Activated naive CD4-positive, alpha-beta T cell treated with anti-CD3 and anti-CD28 coated beads for 36 hours (primary cell): Measurements from ENCODE around the gene NCR3LG1. TPM values are rescaled to one million over a fixed set of nuclear protein-coding genes. Genes with fewer than 3 reads are reported as not detected.
"Not testable (repeated sequence)": the region's sequence is repeated elsewhere in the genome, so short reads cannot be mapped to it uniquely, and the experiment has no call there.

Experiments
- CTCF ChIA-PET: fragments of 350-600 bp; sonication (Branson Sonifier 250); formaldehyde crosslinking; loops from one replicate; lab custom pipeline; 2021; ENCODE audit warnings: antibody characterized with exemption; lab: Charles Lee
- DNase-seq: peaks from one replicate; pipeline ENCODE4 v3.0.0-alpha.2; 2020
- H3K27ac Mint-ChIP-seq: one replicate; pipeline ENCODE4 v1.8.0; 2021; ENCODE audit warnings: mild to moderate bottlenecking, mixed read lengths
- H3K27me3 Mint-ChIP-seq: one replicate; pipeline ENCODE4 v1.8.0; 2021; ENCODE audit warnings: low read depth, mixed read lengths
- H3K36me3 Mint-ChIP-seq: one replicate; pipeline ENCODE4 v1.8.0; 2021; ENCODE audit warnings: low read depth, mixed read lengths
- H3K4me1 Mint-ChIP-seq: one replicate; pipeline ENCODE4 v1.8.0; 2021; ENCODE audit warnings: low read depth, mixed read lengths
- H3K4me3 Mint-ChIP-seq: one replicate; pipeline ENCODE4 v1.8.0; 2021; ENCODE audit warnings: mild to moderate bottlenecking, moderate library complexity, mixed read lengths
- H3K9me3 Mint-ChIP-seq: one replicate; pipeline ENCODE4 v1.8.0; 2021; ENCODE audit warnings: mixed read lengths
- intact Hi-C: fragments of 100-400 bp; cut with micrococcal nuclease; formaldehyde crosslinking; loops from one replicate; pipeline ENCODE4 v1.15.1; 2023
- total RNA-seq, 2 experiments: library from RNA; stranded (reverse); gene quantifications; one replicate each; pipeline ENCODE4 v1.2.3, GENCODE V29; 2021

Gene NCR3LG1
- total RNA-seq, 2 experiments from 2014 or later = 0.72 TPM

DNA sequence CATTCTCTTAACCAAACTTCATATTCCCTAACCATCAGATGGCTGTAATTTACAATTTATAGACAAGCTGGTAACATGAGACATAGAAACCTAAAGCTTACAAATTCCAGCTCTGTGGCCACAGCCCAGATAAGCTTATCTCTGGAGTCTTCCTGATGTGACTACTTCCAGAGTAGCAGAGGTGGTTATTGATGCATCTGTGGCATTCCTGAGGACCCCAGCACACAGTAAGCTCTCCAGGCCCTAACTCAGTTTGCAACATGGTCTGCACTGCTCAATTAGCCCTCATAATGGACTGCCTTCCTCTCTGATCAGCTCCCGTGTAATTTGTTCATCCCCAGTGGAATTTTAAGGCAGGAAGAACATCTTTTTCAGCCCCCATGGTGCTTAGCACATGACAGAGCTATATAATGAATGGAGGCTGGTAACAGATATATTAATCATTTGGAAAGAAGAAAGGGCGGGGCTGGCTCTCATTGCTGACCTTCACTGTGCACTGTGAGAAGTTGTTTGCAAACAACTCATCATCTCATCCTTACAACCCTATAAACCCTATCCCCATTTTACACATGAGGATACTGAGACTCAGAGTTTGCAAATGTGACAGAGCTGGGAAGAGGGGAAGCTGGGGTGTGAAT is 67.0 kb downstream of the NCR3LG1 start:
- Mint-ChIP-seq H3K9me3 (no peaks in the 10 kb centered on the region), H3K27me3 (peaks cover 24% of the 10 kb centered on the region), H3K4me3 (no peak overlapping the region), H3K27ac (no peak overlapping the region), H3K4me1 (peaks cover 9% of the 10 kb centered on the region), H3K36me3 (no peaks in the 10 kb centered on the region)
- intact Hi-C loops = no loop called here
- CTCF ChIA-PET = interaction anchor here (0.6 kb wide), 1 partner anchor 35 kb away, joined by 3 read pairs; no protein-coding TSS in a partner anchor
- DNase-seq = no peak

DNA sequence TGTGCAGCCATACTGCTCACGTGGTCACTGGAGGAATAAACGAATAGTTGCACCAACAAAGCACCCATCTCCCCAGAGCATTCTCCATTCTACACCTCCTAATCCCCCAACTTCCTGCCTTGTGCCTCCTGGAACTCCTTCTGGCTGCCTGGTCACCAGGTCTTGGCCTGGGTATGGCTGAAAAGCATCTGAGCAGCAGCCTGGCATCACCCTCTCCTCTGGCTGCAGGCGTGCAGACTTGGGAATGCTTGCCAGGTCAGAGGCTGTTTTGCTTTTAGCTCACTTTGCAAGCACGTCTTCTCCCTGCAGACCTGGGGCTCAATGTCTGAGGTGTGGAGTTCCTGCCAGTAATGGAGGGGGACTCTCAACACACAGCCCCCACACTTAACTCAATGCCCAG is 70.2 kb downstream of the NCR3LG1 start:
- intact Hi-C loops = no loop called here
- CTCF ChIA-PET = interaction anchor here (1.2 kb wide), 1 partner anchor 309 kb away, joined by 3 read pairs; no protein-coding TSS in a partner anchor

DNA sequence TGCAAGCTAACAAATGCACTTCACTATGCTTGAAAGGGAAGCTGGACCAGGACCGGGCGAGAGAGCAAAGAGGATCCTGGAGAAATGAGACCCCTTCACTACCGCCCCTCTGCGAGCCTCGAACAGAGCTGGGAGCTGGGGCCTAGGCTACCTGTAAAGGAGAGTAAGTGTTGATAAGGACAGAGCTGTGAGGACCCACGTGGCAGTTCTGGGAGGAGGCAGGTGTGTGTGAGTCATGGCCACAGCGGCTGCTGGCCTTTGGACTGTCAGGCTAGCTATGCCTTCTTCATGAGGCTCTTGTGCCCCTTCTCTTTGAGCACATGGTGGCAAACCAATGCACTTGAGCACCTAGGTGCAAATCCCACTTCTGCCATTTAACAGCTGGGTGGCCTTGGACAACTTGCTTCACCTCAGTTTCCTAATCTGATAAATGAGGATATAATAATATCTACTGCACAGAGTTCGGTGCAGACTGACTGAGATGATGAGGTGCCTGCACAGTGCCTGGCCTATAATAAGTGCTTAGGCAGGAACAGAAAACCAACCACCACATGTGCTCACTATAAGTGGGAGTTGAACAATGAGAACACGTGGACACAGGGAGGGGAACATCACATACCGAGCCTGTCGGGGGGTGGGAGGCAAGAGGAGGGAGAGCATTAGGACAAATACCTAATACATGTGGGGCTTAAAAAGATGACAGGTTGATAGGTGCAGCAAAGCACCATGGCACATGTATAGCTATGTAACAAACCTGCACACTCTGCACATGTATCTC is 72.1 kb downstream of the NCR3LG1 start:
- peaks cover 12% of the 10 kb centered on the region for H3K27me3 Mint-ChIP-seq
- no peaks in the 10 kb centered on the region for H3K36me3 Mint-ChIP-seq
- CTCF ChIA-PET = no interaction called here
- no peak for DNase-seq
- no peak overlapping the region for H3K27ac Mint-ChIP-seq
- H3K4me3 Mint-ChIP-seq = no peak overlapping the region
- H3K4me1 Mint-ChIP-seq = no peaks in the 10 kb centered on the region
- intact Hi-C loops = no loop called here
- no peaks in the 10 kb centered on the region for H3K9me3 Mint-ChIP-seq

More for the DNA sequence above, 70.2 kb downstream of the NCR3LG1 start:
- H3K27me3 Mint-ChIP-seq = peaks cover 18% of the 10 kb centered on the region
- H3K9me3 Mint-ChIP-seq = no peaks in the 10 kb centered on the region
- no peak overlapping the region for H3K4me3 Mint-ChIP-seq
- DNase-seq = no peak
- no peak overlapping the region for H3K27ac Mint-ChIP-seq
- H3K4me1 Mint-ChIP-seq = no peaks in the 10 kb centered on the region
- no peaks in the 10 kb centered on the region for H3K36me3 Mint-ChIP-seq

DNA sequence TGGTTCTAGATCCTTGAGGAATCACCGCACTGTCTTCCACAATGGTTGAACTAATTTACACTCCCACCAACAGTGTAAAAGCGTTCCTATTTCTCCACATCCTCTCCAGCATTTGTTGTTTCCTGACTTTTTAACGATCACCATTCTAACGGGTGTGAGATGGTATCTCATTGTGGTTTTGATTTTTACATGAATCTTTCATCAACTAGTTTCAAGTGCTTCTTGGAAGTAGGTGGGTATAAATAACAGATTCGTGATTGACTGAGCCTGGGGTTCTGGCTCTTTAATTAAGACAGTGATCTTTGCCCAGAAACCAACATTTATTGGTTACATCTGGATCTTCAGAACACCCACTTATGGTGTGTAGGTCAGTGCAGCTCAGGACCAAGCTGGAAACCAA is 74.6 kb downstream of the NCR3LG1 start:
- H3K27me3 Mint-ChIP-seq, H3K9me3 Mint-ChIP-seq, H3K4me1 Mint-ChIP-seq, CTCF ChIA-PET, H3K27ac Mint-ChIP-seq, intact Hi-C loops, H3K36me3 Mint-ChIP-seq, DNase-seq, H3K4me3 Mint-ChIP-seq: not testable (repeated sequence)

Other genes starting within 250 kb of the NCR3LG1 start
- 10 to 100 TPM; 16.4 to 17.3 TPM for gene PIK3C2A, start 143.8 kb upstream of the NCR3LG1 start, total RNA-seq
- gene NUCB2, start 75.1 kb upstream of the NCR3LG1 start, total RNA-seq = 10 to 100 TPM; 67.7 to 74.0 TPM
- 1 to 10 TPM; 1.0 to 1.3 TPM for gene KCNJ11, start 36.9 kb downstream of the NCR3LG1 start, total RNA-seq
- not detected for gene ABCC8, start 125.0 kb downstream of the NCR3LG1 start, total RNA-seq
- not detected for gene USH1C, start 192.6 kb downstream of the NCR3LG1 start, total RNA-seq
- not detected for gene OTOG, start 195.5 kb downstream of the NCR3LG1 start, total RNA-seq